Pulmonary artery endothelial cell (primary cell): ENCODE results near the gene COA1. TPM values are rescaled to one million over a fixed set of nuclear protein-coding genes. Genes with fewer than 3 reads are reported as not detected.
"Not testable (repeated sequence)": the region's sequence is repeated elsewhere in the genome, so short reads cannot be mapped to it uniquely, and the experiment has no call there.

Source experiments
- DNase-seq: peaks from one replicate; pipeline ENCODE4 v3.0.0-alpha.2; 2011; ENCODE audit warnings: low read depth, low spot score
- total RNA-seq: library from RNA; depleted of rRNA; stranded (reverse); fragments of >200 nt; gene quantifications from 2 replicates; pipeline ENCODE4 v1.2.3, GENCODE V29; 2014

Gene COA1
- total RNA-seq, 1 donor from 2014 or later, result 47.8 TPM

GRCh38 chr7:43632746-43633145 is 96.6 kb downstream of the COA1 start:
- DNase-seq, result no peak

GRCh38 chr7:43631559-43631958 is 97.8 kb downstream of the COA1 start:
- no peak for DNase-seq

GRCh38 chr7:43630482-43630881 is 98.8 kb downstream of the COA1 start:
- DNase-seq, result no peak

- no peak for DNase-seq
Measured at GRCh38 chr7:43629857-43630256, 99.5 kb downstream of the COA1 start.

GRCh38 chr7:43628431-43628830 is 100.9 kb downstream of the COA1 start:
- DNase-seq, result no peak

- not testable (repeated sequence) for DNase-seq
Measured at GRCh38 chr7:43627798-43628197, 101.5 kb downstream of the COA1 start.

GRCh38 chr7:43626695-43627094 is 102.6 kb downstream of the COA1 start:
- no peak for DNase-seq

GRCh38 chr7:43625980-43626379 is 103.3 kb downstream of the COA1 start:
- DNase-seq, result no peak

GRCh38 chr7:43625453-43625852 is 103.9 kb downstream of the COA1 start:
- DNase-seq, result no peak

GRCh38 chr7:43624156-43624555 is 105.2 kb downstream of the COA1 start:
- no peak for DNase-seq

GRCh38 chr7:43621729-43622448 is 107.4 kb downstream of the COA1 start:
- no peak for DNase-seq

GRCh38 chr7:43619213-43620012 is 109.9 kb downstream of the COA1 start:
- DNase-seq, result no peak

GRCh38 chr7:43618073-43618472 is 111.2 kb downstream of the COA1 start:
- no peak for DNase-seq

GRCh38 chr7:43616977-43617376 is 112.3 kb downstream of the COA1 start:
- DNase-seq, result no peak

- DNase-seq, result no peak
Measured at GRCh38 chr7:43615558-43616145, 113.7 kb downstream of the COA1 start.

- DNase-seq, result no peak
Measured at GRCh38 chr7:43612599-43613589, 116.4 kb downstream of the COA1 start.

GRCh38 chr7:43612128-43612527 is 117.2 kb downstream of the COA1 start:
- DNase-seq, result no peak

GRCh38 chr7:43609097-43609496 is 120.2 kb downstream of the COA1 start:
- no peak for DNase-seq

GRCh38 chr7:43604251-43604650 is 125.1 kb downstream of the COA1 start:
- DNase-seq, result no peak

- no peak for DNase-seq
Measured at GRCh38 chr7:43602256-43602655, 127.1 kb downstream of the COA1 start.

GRCh38 chr7:43600056-43600455 is 129.3 kb downstream of the COA1 start:
- no peak for DNase-seq
